DND-41 (cell line): ENCODE measurements around the gene RFX2.

Experiments
- ATAC-seq: fragments of 200-7000 bp; cut with Tn5 transposase; 3 replicates; pipeline ENCODE4 v1.9.1; 2021; ENCODE audit warnings: low read depth; ENCODE audit not compliant: insufficient read depth
- DNase-seq: peaks from one replicate; pipeline ENCODE4 v3.0.0-alpha.2; 2020
- H2AFZ ChIP-seq: 2 replicates; pipeline ENCODE4 v1.6.0; 2012; ENCODE audit warnings: low read depth, low read length
- H3K27ac ChIP-seq: 2 replicates; pipeline ENCODE4 v1.5.1; 2012; ENCODE audit warnings: low read length, inconsistent platforms
- H3K27me3 ChIP-seq: fragments of 200-600 bp; sonication (generic); 2 replicates; pipeline ENCODE4 v1.6.0; 2012; ENCODE audit warnings: low read length, mild to moderate bottlenecking, inconsistent platforms; ENCODE audit not compliant: insufficient read depth, poor library complexity
- H3K36me3 ChIP-seq: 2 replicates; pipeline ENCODE4 v1.5.1; 2012; ENCODE audit warnings: low read length, inconsistent platforms; ENCODE audit not compliant: insufficient read depth
- H3K4me1 ChIP-seq: 2 replicates; pipeline ENCODE4 v1.5.1; 2012; ENCODE audit warnings: mild to moderate bottlenecking, low read length; ENCODE audit not compliant: insufficient read depth
- H3K4me2 ChIP-seq: 2 replicates; pipeline ENCODE4 v1.6.0; 2012; ENCODE audit warnings: mild to moderate bottlenecking, moderate library complexity, low read length, inconsistent platforms; ENCODE audit not compliant: insufficient read depth
- H3K4me3 ChIP-seq, 2 experiments: fragments of 200-600 bp in 1 of 2; shearing (Covaris generic) in 1 of 2; 2 replicates each; pipeline ENCODE4 v1.5.1; 2012 to 2016; ENCODE audit warnings: inconsistent platforms in 2 of 2, low read length in 2 of 2, mild to moderate bottlenecking in 2 of 2, low read depth in 1 of 2, moderate library complexity in 1 of 2
- H3K79me2 ChIP-seq: 2 replicates; pipeline ENCODE4 v1.6.0; 2012; ENCODE audit warnings: low read length, inconsistent platforms; ENCODE audit not compliant: insufficient read depth
- H3K9ac ChIP-seq: 2 replicates; pipeline ENCODE4 v1.6.0; 2012; ENCODE audit warnings: low read depth, mild to moderate bottlenecking, inconsistent platforms, low read length, moderate library complexity
- H3K9me3 ChIP-seq: 2 replicates; pipeline ENCODE4 v1.5.1; 2012; ENCODE audit warnings: low read length, moderate library complexity, mild to moderate bottlenecking, inconsistent platforms; ENCODE audit not compliant: insufficient read depth, severe bottlenecking
- H4K20me1 ChIP-seq: 2 replicates; pipeline ENCODE4 v1.6.0; 2012; ENCODE audit warnings: low read length; ENCODE audit not compliant: insufficient read depth
- CTCF ChIP-seq: IDR thresholded peaks from 2 replicates; pipeline ENCODE4 v1.5.1; 2012; ENCODE audit warnings: borderline replicate concordance, low read length, moderate library complexity, mild to moderate bottlenecking; ENCODE audit not compliant: poor library complexity, severe bottlenecking; ENCODE audit errors: extremely low read depth
- EZH2 ChIP-seq: IDR thresholded peaks from 3 replicates; pipeline ENCODE4 v1.6.1; 2012; ENCODE audit warnings: borderline replicate concordance, low read depth, mild to moderate bottlenecking, moderate library complexity, low read length, inconsistent platforms; ENCODE audit not compliant: severe bottlenecking

Gene RFX2

DNA sequence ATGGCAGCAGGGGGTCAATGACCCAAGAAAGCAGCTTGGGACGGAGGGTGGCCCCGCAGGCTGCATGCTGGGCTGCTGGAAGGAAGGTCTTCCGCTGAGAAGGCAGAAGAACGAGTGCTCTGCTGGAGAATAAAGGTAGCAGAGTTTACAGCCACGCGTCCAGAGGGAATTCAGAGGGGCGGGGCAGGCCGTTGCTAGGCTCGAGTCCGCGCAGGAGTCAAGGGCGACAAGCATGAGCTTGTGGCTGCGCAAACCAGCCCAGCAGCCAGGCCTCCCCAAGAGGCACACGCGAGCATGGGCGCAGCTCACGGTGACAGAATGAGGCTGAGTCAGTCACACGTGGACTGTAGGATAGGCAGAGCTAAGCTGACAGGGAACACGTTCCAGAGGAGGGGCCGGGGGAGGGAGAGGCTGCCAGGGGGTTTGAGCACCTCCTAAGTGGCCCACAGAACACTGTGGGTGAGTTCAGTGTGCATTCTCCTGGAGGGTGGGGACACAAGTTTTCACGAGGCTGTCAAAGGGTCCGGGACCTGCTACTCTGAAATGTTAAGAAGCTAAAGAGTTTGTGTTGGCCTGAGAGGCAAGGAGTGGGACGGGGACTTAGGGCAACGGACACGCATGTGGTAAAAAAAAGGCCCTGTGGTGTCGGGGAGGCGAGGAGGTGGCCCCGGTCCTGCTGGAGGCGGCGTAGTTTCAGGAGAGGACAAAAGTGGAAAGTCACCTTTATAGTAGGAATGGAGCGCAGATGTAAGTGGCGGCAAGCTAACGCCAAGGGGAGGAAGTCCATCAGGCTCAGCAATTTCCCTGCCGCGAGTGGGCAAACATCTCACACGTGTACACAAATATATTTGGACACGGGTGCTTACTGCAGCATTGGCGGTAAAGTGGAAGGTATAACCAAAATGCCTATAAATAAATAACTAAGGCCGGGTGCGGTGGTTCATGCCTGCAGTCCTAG, 17.7 kb downstream of the RFX2 start:
- H3K9ac ChIP-seq: no peak overlapping the region
- H4K20me1 ChIP-seq: peaks cover 4% of the 10 kb centered on the region; the same call in 1 of the 2 replicates
- no peaks in the 10 kb centered on the region for H3K9me3 ChIP-seq
- H3K27me3 ChIP-seq: no peaks in the 10 kb centered on the region
- H3K27ac ChIP-seq: no peak overlapping the region
- H3K4me3 ChIP-seq: no peak overlapping the region
- no peak for TF ChIP-seq EZH2
- no peak for TF ChIP-seq CTCF
- no peaks in the 10 kb centered on the region for H3K36me3 ChIP-seq
- no peak overlapping the region for H2AFZ ChIP-seq
- H3K79me2 ChIP-seq: peaks cover 4% of the 10 kb centered on the region; the same call in 1 of the 2 replicates
- no peak for DNase-seq
- no peak for ATAC-seq
- peaks cover 12% of the 10 kb centered on the region for H3K4me1 ChIP-seq
- no peak overlapping the region for H3K4me2 ChIP-seq

GRCh38 chr19:6091771-6092291, 18.5 kb downstream of the RFX2 start:
- Histone ChIP-seq H3K4me3 (no peak overlapping the region), H3K9me3 (no peaks in the 10 kb centered on the region)

DNA sequence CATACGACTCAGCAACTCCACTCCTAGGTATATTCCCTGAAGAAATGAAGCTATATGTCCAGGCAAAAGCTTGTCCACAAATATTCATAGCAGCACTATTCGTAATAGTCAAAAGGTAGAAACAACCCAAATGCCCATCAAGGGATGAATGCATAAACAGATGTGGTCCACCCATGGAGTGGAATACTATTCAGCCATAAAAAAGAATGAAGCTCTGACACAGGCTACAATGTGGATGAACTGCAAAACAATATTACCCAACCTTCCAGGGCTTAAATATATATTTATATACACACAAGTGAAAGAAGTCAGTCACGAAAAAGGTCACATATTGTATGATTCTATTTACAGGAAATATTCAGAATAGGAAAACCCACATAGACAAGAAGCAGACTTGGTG, 19.7 kb downstream of the RFX2 start:
- H3K4me1 ChIP-seq: peaks cover 30% of the 10 kb centered on the region
- H3K27me3 ChIP-seq: no peaks in the 10 kb centered on the region
- H3K9ac ChIP-seq: no peak overlapping the region
- H2AFZ ChIP-seq: no peak overlapping the region
- H3K9me3 ChIP-seq: no peaks in the 10 kb centered on the region
- no peak for DNase-seq
- no peak overlapping the region for H3K27ac ChIP-seq
- H4K20me1 ChIP-seq: no peaks in the 10 kb centered on the region
- TF ChIP-seq CTCF (no peak), EZH2 (no peak)
- H3K4me3 ChIP-seq: no peak overlapping the region
- ATAC-seq: no peak
- no peak overlapping the region for H3K4me2 ChIP-seq
- H3K79me2 ChIP-seq: no peaks in the 10 kb centered on the region
- H3K36me3 ChIP-seq: no peaks in the 10 kb centered on the region

More at GRCh38 chr19:6091771-6092291, 18.5 kb downstream of the RFX2 start:
- H3K27ac ChIP-seq: no peak overlapping the region
- H3K27me3 ChIP-seq: no peaks in the 10 kb centered on the region
- no peak overlapping the region for H2AFZ ChIP-seq
- no peaks in the 10 kb centered on the region for H3K36me3 ChIP-seq
- TF ChIP-seq EZH2 (no peak), CTCF (no peak)
- ATAC-seq (no peak), DNase-seq (no peak)
- H3K4me2 ChIP-seq: no peak overlapping the region
- peaks cover 19% of the 10 kb centered on the region for H3K4me1 ChIP-seq
- peaks cover 2% of the 10 kb centered on the region; the same call in 1 of the 2 replicates for H4K20me1 ChIP-seq
- H3K9ac ChIP-seq: no peak overlapping the region
- peaks cover 2% of the 10 kb centered on the region; the same call in 1 of the 2 replicates for H3K79me2 ChIP-seq
